Smooth muscle cell (in vitro differentiated cells): ENCODE measurements around the gene FANCB. TPM values are rescaled to one million over a fixed set of nuclear protein-coding genes. Genes with fewer than 3 reads are reported as not detected.
A peak's percentile ranks its signal among the peaks of the same experiment; 100 is the strongest.

Source experiments
- DNase-seq: peaks from one replicate; lab custom pipeline; 2025; ENCODE audit not compliant: unreplicated experiment; lab: John Stamatoyannopoulos, UW
- H2AFZ ChIP-seq: fragments of 200-600 bp; sonication (generic); 2 replicates; pipeline ENCODE4 v1.6.0; 2016; ENCODE audit warnings: antibody characterized with exemption, low read depth, mild to moderate bottlenecking
- H3F3A ChIP-seq: fragments of 200-600 bp; sonication (generic); 2 replicates; pipeline ENCODE4 v1.6.0; 2017; ENCODE audit warnings: antibody characterized with exemption, low read depth
- H3K27ac ChIP-seq: fragments of 200-600 bp; sonication (generic); 2 replicates; pipeline ENCODE4 v1.5.1; 2016; ENCODE audit warnings: low read depth, mild to moderate bottlenecking
- H3K27me3 ChIP-seq: fragments of 200-600 bp; sonication (generic); 2 replicates; pipeline ENCODE4 v1.6.1; 2016; ENCODE audit warnings: low read depth, mild to moderate bottlenecking
- H3K36me3 ChIP-seq: fragments of 200-600 bp; sonication (generic); 2 replicates; pipeline ENCODE4 v1.5.1; 2016; ENCODE audit warnings: low read depth
- H3K4me1 ChIP-seq: fragments of 200-600 bp; sonication (generic); 2 replicates; pipeline ENCODE4 v1.5.1; 2016; ENCODE audit warnings: low read depth
- H3K4me2 ChIP-seq: fragments of 200-600 bp; sonication (generic); 2 replicates; pipeline ENCODE4 v1.6.0; 2016; ENCODE audit warnings: mild to moderate bottlenecking
- H3K4me3 ChIP-seq: fragments of 200-600 bp; sonication (generic); 2 replicates; pipeline ENCODE4 v1.5.1; 2016; ENCODE audit warnings: mild to moderate bottlenecking
- H3K79me2 ChIP-seq: fragments of 200-600 bp; sonication (generic); 2 replicates; pipeline ENCODE4 v1.6.0; 2016; ENCODE audit warnings: low read depth, mild to moderate bottlenecking
- H3K9ac ChIP-seq: fragments of 200-600 bp; sonication (generic); 2 replicates; pipeline ENCODE4 v1.6.0; 2016; ENCODE audit warnings: low read depth
- H3K9me3 ChIP-seq: fragments of 200-600 bp; sonication (generic); replicated peaks from 2 replicates; pipeline ENCODE4 v1.5.1; 2016; ENCODE audit warnings: low read depth
- H4K20me1 ChIP-seq: fragments of 200-600 bp; sonication (generic); 2 replicates; pipeline ENCODE4 v1.6.0; 2016; ENCODE audit warnings: low read depth
- WGBS: methylation state at CpG from one replicate; pipeline ENCODE4 v1.1.7; 2016; ENCODE audit warnings: low lambda C conversion rate; 5-methylcytosine and 5-hydroxymethylcytosine counted together
- polyA plus RNA-seq: library from polyadenylated mRNA; unstranded; fragments of >200 nt; fragmentation: Nextera tagmentation; extraction: Ambion mirVana; gene quantifications from 2 replicates; pipeline ENCODE4 v1.2.1, GENCODE V29; 2016
- total RNA-seq: library from RNA; depleted of rRNA; stranded (reverse); fragments of >200 nt; gene quantifications from 2 replicates; pipeline ENCODE4 v1.2.3, GENCODE V29; 2014
- TF ChIP-seq, protein P1 (sequence below): fragments of 200-600 bp; sonication (generic); IDR thresholded peaks from 2 replicates; pipeline ENCODE4 v1.5.1; 2017; ENCODE audit warnings: borderline replicate concordance, mild to moderate bottlenecking, antibody characterized with exemption; ENCODE audit not compliant: insufficient read depth, poor library complexity, severe bottlenecking

Gene FANCB
- total and polyA plus RNA-seq, 2 experiments from 2014 or later, result 2.0 to 7.6 TPM

DNA sequence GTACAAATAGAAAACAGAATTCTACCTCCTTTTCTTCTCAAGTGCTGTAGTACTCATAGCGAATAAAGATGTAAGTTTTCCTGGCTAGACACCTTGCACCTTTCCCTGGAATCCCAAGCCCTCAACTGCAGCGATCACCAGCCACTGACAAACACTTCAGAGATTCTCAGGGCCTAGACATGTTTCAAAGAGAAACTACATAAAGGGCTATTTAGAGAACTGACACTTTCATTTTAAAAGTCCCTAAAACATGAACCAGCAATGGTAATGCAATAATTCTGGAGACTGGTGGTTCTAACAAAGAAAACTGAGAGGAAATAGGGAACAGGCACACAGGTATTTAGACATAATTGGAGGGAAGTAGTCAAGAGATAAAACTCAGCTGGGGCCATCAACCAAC, 35.7 kb downstream of the FANCB start:
- Histone ChIP-seq H3K27me3 (no peaks in the 10 kb centered on the region), H3K27ac (no peak overlapping the region), H3F3A (no peaks in the 10 kb centered on the region), H3K9me3 (no peaks in the 10 kb centered on the region), H3K4me3 (no peak overlapping the region), H3K4me1 (no peaks in the 10 kb centered on the region), H3K36me3 (no peaks in the 10 kb centered on the region), H4K20me1 (no peaks in the 10 kb centered on the region), H3K9ac (no peak overlapping the region), H3K4me2 (no peak overlapping the region), H2AFZ (no peak overlapping the region), H3K79me2 (no peaks in the 10 kb centered on the region)
- no peak for DNase-seq
- TF ChIP-seq, protein P1, sequence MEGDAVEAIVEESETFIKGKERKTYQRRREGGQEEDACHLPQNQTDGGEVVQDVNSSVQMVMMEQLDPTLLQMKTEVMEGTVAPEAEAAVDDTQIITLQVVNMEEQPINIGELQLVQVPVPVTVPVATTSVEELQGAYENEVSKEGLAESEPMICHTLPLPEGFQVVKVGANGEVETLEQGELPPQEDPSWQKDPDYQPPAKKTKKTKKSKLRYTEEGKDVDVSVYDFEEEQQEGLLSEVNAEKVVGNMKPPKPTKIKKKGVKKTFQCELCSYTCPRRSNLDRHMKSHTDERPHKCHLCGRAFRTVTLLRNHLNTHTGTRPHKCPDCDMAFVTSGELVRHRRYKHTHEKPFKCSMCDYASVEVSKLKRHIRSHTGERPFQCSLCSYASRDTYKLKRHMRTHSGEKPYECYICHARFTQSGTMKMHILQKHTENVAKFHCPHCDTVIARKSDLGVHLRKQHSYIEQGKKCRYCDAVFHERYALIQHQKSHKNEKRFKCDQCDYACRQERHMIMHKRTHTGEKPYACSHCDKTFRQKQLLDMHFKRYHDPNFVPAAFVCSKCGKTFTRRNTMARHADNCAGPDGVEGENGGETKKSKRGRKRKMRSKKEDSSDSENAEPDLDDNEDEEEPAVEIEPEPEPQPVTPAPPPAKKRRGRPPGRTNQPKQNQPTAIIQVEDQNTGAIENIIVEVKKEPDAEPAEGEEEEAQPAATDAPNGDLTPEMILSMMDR, result no peak
- WGBS, result 74% methylated on average over 2 of the region's 2 CpGs

DNA sequence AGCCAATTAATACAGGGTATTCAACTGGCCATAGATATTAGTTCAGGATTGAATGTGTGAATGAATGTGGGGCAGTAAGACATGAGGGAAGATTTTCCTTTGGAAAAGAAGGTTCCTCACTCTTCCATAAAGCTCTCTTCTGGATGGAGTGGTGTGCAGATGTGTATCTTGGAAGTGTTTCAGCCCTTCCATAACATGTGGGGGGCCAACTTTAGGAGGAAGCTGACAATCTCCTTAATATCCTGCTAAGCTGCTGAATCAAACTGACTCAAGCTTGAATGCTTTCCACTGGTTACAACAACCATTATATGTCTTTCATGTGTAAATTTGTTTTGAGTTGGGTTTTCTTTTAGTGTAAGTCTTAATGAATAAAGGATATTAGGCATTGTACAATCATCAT, 40.3 kb downstream of the FANCB start:
- no peaks in the 10 kb centered on the region for H3K79me2 ChIP-seq
- no peak overlapping the region for H3K4me3 ChIP-seq
- no peaks in the 10 kb centered on the region for H3F3A ChIP-seq
- H3K4me1 ChIP-seq, result no peaks in the 10 kb centered on the region
- peak overlapping the region; percentile 1 for H3K4me2 ChIP-seq
- no peaks in the 10 kb centered on the region for H3K9me3 ChIP-seq
- H3K27ac ChIP-seq, result peak overlapping the region; percentile 79
- H2AFZ ChIP-seq, result peak overlapping the region; percentile 36
- no peak overlapping the region for H3K9ac ChIP-seq
- H3K36me3 ChIP-seq, result no peaks in the 10 kb centered on the region
- no peaks in the 10 kb centered on the region for H4K20me1 ChIP-seq
- no peaks in the 10 kb centered on the region for H3K27me3 ChIP-seq
- TF ChIP-seq, protein P1, result no peak
- DNase-seq, result no peak

DNA sequence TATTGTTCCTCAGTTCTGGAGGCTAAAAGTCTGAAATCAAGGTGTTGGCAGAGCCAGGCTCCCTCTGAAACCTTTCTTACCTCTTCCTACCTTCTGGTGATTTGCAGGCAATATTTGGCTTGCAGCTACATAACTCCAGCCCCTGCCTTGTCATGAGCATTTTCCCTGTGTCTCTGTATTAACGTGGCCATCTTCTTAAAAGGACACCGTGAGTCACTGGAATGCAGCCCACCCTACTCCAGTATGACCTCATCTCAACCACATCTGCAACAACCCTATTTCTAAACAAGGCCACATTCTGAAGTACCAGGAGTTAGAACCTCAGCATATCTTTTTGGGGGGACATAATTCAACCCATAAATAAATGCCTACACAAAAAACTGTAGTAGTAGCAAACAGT, 40.7 kb downstream of the FANCB start:
- Histone ChIP-seq H2AFZ (peak overlapping the region; percentile 36), H3K9ac (peak overlapping the region; percentile 8), H4K20me1 (no peaks in the 10 kb centered on the region), H3K4me2 (peak overlapping the region; percentile 1), H3K79me2 (no peaks in the 10 kb centered on the region), H3K9me3 (no peaks in the 10 kb centered on the region), H3K36me3 (no peaks in the 10 kb centered on the region), H3F3A (no peaks in the 10 kb centered on the region), H3K27ac (peak overlapping the region; percentile 79), H3K4me1 (no peaks in the 10 kb centered on the region), H3K27me3 (no peaks in the 10 kb centered on the region), H3K4me3 (no peak overlapping the region)
- no peak for DNase-seq
- WGBS, result 10% methylated on average over 2 of the region's 2 CpGs
- TF ChIP-seq, protein P1, result no peak

DNA sequence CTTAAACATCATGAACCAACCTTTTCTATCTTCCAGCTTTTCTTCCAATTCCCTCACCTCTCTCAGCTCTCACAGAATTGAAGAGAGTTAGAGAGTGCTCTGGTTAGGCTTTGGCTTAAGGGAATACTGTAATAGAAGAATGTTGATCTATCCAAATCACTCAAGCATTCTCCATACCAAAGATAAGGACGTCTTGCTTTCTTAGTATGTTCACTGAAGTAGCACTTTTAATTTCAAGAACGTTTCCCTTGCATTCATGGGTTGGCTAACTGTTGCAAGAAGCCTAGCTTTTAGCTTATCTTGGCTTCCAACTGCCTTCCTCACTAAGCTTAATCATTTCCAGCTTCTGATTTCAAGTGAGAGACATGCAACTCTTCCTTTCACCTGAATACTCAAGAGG, 43.2 kb downstream of the FANCB start:
- Histone ChIP-seq H4K20me1 (no peaks in the 10 kb centered on the region), H3K9me3 (no peaks in the 10 kb centered on the region), H3K9ac (no peak overlapping the region), H3K79me2 (no peaks in the 10 kb centered on the region), H3K27me3 (no peaks in the 10 kb centered on the region), H3K4me1 (no peaks in the 10 kb centered on the region), H3F3A (no peaks in the 10 kb centered on the region), H3K27ac (no peak overlapping the region), H3K36me3 (no peaks in the 10 kb centered on the region), H3K4me2 (no peak overlapping the region), H2AFZ (no peak overlapping the region), H3K4me3 (no peak overlapping the region)
- TF ChIP-seq, protein P1, result no peak
- 52% methylated on average over 2 of the region's 2 CpGs for WGBS
- DNase-seq, result no peak
